ENCODE measurements around the gene SLAMF1.

SLAMF1 gene

DNA sequence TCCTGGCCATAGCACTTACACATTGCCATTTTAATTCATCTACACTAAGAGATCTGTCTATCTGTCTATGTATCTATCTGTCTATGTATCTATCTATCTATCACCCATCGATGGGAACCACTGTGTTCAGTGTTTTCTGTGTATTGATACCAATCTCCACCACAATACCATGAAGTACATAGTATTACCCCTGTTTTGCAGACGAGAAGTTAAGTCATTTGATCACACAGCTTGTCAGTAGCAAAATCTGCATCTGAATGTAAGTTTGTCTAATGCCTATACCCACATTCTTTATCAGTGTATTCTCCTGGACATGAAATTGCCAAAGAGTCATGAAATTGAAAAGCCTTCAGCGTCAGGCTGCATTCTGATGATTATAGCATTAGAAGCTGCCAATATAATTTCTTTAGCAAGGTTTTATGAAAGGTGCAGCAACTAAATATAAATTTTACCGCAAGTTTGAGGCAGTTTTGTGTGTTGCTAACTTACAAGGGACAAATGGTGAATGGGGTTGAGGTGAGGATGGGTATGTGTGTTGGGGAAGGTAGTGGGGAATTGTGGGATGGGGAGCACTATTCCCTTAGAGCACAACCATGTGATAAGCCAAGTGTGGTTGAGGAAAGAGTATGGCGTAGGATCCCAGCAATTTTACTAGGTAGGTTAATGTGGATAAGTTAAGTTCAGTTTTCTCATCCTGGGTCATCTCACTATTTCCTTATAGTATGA is 24.2 kb downstream of the SLAMF1 start:
- DNase-seq: no peak

DNA sequence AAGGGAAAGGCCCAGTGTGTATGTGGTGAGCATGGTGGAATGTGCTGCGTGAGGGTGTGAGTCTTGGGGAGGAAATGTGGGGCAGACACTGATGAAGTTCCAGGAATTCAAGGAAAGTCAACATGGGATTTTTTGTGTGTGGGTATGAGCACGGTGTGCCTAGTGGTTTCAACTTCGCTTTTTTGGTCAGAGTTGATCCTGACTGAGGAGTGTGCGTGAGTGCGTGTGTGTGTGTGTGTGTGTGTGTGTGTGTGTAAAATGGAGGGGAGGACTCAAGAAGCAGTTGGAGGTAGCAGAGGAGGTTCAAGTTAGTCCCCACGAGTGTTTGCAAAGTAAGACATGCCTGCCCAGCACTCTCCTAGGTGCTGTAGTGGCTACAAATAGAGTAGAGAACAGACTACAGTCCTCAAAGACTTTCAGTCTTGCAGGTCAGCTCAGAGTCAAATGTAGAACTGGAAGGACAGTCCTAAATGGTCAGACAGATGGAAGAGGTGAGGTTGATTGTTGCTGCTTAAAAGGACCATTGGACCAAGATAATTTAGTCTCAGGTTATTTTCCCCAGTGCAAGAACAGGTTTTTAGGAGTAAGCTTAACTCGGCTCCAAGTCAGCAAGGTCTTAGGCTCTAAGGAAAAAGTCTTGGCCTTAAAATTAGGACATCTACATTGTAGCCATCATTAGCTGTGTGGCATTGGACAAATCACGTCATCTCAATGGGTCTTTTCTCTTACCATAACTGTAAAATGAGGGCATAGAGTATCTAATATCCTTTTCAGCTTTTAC is 25.0 kb downstream of the SLAMF1 start:
- DNase-seq: peak in 1 of 2 donors; percentile 42

DNA sequence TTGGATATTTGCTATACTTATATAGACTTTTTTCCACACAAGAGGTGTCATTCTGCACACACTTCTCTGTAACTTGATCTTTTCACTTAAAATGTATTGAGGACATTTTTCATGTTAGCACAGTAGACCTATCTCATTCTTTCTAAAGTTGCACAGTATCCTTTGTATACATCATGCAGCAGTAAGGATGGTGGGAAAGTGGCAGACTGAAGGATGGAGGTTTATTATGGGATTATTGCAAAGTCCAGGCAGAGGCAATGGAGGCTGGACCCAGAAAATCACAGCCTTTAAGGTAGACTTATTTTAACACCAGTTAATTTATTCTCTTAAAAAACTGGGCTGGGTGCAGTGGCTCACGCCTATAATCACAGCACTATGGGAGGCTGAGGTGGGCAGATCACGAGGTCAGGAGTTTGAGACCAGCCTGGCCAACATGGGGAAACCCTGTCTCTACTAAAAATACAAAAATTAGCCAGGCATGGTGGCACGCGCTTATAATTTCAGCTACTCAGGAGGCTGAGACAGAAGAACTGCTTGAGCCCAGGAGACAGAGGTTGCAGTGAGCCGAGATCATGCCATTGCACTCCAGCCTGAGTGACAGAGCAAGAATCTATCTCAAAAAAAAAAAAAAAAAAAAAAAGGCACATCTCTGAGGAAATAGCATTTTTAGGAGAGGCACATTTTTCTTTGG is 25.8 kb downstream of the SLAMF1 start:
- DNase-seq: no peak

DNA sequence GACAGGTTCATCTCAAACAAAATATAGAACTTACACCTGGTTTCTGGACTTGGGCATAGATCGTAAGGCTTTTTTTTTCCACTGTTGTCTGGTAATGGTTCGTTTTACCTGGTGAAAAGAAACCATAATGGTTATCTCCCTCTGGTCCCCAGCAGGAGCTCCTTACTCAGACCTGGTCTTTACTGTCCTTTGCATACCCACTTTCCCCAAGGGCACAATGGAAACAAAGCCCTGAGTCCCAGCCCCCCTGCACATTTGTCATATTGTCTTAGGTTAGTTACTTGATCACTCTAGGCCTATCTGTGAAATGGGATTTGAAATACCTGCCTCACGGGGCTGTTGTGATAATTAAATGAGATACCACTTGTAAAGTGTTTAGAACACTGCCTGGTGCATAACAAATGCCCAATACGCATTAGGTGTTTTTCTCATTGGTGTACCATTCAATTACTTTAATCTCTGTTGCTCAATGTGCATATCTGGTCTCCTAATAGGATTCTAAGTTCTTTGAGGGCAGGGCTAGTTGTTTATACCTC is 27.0 kb downstream of the SLAMF1 start:
- DNase-seq: no peak

DNA sequence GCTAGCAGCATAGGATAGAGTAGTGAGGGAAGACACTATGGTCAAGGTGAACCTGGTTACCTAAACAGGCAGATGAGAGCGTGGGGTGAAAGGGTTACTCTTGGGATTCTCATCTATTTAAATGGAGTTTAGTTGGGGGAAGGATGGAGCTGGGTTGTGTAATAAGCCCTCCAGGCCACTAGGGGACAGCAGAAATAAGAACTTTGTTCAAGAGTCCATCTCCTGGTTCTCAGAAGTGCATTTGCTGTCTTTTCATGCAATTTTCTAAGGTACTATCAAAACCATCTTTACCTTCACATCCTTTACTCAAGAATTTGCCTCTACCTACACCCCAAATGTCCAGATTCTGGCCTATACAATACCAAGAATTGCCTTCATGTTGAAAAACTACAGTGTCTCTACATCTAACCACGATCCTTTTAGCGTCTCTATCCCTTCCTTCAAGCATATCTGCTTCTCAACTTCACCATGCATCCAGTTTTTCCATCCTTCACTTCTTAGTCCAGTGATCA is 28.0 kb downstream of the SLAMF1 start:
- DNase-seq: no peak

DNA sequence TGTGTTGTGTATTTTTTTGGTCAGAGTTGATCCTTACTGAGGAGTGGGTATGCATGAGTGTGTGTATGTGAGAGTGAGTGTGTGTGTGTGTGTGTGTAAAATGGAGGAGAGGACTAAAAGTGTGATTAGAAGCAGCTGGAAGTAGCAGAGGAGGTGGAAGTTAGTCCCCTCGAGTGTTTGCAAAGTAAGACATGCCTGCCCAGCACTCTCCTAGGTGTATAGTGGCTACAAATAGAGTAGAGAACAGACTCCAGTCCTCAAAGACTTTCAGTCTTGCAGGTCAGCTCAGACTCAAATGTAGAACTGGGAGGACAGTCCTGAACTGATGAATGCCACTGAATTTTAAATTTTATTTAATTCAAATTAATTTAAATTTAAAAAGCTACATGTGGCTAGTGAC is 28.5 kb downstream of the SLAMF1 start:
- DNase-seq: no peak

DNA sequence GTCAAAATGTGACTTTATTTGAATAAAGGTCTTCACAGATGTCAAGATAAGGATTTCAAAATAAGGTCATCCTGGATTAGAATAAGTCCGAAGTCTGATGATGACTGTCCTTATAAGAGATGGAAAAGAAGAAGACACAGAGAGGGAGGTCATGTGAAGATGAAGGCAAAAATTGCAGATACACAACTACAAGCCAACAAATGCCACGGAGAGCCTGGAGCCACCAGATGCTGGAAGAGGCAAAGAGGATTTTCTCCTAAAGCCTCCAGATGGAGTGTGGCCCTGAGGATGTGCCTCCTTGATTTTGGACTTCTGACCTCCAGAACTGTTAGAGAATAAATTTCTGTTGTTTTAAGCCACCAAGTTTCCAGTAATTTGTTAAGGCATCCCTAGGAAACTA is 31.2 kb downstream of the SLAMF1 start:
- no peak for DNase-seq

DNA sequence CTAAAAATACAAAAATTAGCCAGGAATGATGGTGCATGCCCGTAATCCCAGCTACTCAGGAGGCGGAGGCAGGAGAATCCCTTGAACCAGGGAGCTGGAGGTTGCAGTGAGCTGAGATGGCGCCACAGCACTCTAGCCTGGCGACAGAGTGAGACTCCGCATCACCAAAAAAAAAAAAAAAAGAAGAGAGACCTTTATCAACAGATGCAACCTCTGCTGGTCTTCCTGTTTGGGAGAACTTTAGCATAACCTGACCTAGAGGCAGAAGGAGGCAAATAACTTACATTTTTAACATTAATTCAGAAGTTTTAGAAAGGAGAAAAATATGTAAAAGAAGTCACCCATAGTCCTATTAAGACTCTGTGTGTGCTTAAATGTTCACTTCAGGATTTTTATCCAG is 32.4 kb downstream of the SLAMF1 start:
- DNase-seq: no peak

DNA sequence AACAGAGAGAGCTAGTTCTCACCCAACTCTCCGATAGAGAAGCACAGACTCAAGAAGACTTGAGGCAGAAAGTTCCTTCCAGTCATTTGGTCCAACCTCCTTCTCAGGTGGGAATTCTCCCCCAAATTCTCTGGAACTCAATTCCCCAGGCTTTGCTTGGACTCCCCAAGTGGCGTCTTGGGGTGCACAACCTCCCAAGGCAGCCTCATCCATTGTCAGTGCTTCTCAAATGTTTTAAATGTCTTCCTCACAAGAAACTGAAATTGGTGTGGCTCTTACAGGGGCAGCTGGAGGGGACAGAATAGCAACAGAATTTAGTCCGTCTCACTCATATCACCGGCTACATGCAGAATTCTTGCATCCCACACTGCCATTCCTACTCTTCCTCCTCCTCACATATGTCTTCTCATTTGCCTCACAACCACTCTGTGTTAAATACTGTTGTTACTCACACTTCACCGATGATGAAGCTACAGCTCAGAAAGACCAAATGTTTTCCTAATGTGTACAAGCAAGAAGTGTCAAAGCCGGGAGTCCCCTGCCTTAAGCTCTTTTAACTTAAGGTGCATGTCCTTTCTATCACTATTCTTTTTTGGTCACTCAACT is 34.1 kb downstream of the SLAMF1 start:
- no peak for DNase-seq

DNA sequence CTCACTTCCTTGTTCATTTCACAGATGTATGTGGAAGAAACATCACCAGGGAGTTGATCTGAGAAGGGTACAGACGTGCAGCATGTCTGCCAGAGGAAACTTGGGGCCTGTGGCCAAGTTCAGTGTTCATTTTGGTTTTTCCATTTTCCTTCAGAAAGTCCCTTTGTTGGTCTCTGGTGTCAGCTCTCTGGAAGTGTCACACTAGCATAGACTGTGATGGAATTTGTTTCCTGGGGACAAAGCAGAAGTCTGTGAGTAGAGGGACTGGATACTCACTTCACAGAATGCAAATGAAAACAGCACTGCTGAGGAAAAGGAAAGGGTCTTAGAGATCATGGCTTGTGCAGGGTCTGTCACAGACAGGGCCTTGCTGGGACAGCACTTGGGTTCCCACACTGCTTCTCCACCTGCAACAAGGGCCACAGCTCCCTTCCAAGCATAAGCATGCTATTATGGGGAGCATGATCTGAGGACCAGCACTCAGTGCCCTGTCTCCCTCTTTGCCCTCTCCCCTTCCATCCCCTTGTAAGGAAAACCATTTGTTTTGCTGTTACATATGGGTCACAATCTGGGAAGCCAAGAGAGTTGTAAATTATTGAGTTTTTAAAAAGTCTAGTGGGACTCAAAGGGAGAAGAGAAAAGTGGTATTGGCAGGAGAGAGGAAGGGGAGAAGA is 36.1 kb downstream of the SLAMF1 start:
- no peak for DNase-seq

DNA sequence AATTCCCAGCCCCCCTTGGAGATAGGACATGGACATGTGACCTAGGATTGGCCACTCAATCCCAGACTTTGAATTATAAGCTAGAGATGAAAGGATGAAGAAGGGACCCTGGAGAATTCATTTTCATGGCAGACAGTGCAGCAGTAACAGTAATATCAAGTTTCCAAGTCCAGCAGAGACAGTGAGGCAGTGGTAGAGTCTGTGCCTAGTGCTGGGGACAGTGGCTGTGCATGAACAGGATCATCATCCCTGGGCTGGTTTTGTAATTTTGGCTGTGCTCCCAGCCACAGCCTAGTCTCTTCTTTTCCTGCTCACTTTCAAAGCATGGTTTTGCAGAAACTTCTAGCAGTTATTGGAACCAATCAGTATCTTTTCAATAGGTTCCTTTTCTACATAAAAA is 37.9 kb downstream of the SLAMF1 start:
- DNase-seq: no peak

DNA sequence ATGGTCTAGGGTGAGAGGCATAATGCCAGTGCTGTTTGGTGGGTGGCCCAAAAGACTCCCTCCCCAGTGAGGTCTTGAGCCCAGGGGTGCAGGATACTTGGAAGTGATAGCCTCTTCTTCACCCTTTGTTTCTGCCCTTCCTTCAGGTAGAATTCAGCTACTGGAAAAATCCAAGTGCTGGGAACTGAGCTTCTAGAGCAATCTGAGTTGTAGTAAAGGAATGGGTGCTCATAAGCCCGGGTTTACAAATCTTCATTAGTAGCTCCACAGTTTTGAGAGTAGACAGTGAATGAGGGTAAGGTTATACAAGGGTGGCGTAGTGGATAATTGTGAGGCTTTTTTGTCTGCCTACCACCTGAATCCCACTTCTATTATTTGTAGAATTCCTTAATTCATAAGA is 38.3 kb downstream of the SLAMF1 start:
- no peak for DNase-seq

DNA sequence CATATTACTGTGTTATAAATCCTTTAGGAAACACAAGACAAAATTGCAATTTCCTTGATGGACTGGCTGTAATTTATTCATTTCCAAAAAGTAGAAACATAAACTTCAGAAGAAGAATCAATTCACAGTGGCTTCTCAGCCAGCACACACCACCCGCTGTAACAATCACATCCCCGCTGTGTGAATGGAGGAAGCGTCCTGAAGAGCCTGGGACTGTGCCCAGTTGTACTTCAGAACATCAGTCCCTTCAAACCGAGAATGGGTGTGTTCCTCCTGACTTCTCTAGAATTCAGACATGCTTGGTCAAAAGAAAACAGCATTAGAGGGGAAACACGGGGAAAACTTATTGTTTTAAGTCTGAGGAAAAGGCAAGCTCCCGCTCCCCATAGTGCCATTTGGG is 38.8 kb downstream of the SLAMF1 start:
- DNase-seq: no peak

DNA sequence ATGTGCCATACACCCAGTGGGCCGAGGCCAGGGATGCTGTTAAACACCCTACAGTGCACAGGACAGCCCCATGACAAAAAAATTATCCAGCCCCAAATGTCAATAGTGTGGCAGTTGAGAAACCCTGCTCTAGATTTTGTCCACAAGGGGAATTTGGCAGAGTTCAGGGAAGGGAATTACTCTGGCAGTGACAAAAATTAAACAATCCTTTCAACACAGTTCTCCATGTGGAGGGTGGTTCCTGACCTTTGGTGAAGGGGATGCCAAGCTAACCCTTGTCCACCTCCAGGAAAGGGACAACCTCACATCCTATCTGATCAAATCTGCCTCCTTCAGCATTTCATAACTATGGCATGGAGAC is 39.2 kb downstream of the SLAMF1 start:
- no peak for DNase-seq

DNA sequence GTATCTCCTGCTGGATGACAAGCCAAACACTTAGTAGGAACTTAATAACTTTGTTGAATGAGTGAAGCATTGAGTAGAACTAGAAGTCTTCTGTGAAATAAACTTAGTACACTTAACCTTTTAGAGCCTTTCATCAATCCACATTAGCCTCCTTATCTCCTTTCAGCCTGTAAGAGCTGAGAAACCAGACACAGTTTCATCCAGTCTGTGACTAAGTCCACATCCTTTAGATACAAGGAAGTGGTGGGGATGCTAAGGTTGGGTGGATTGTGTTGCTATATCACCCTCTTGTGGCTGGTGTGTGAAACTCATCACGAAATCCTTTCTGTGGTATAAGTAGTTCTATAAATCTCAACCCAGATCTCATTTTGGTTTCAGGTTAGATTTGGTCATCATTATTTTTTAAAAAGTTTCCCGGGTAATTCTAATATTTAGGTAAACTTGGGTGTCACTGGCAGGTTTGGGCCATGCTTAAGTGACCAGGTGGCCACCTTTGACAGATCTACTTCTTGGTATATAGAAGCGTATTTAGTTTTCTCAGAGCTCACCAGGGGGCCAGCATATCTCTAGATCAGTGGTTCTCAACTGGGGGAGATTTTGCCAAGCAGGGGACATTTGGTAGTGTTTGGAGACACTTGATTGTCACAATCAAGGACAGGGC is 39.7 kb downstream of the SLAMF1 start:
- DNase-seq: peak in 1 of 2 donors; percentile 81

DNA sequence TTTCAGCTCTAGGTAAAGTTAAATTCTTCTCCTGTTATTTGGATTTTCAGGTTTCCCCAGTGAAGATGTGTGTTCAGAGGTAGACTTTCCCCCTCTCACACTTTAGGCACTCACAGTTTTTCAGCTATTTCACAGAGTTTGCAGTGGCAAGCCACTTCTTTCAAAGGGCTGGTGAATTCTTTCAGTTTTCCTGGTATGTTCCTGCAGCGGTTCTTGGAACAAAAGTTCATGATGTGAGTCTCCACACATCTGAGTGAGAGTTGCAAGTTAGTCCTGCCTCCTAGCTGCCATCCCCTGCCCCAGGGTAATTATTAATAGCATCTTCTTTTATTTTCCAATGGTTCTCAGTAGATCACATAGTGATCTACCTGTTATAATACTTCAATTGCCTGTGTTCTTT is 40.2 kb downstream of the SLAMF1 start:
- no peak for DNase-seq

DNA sequence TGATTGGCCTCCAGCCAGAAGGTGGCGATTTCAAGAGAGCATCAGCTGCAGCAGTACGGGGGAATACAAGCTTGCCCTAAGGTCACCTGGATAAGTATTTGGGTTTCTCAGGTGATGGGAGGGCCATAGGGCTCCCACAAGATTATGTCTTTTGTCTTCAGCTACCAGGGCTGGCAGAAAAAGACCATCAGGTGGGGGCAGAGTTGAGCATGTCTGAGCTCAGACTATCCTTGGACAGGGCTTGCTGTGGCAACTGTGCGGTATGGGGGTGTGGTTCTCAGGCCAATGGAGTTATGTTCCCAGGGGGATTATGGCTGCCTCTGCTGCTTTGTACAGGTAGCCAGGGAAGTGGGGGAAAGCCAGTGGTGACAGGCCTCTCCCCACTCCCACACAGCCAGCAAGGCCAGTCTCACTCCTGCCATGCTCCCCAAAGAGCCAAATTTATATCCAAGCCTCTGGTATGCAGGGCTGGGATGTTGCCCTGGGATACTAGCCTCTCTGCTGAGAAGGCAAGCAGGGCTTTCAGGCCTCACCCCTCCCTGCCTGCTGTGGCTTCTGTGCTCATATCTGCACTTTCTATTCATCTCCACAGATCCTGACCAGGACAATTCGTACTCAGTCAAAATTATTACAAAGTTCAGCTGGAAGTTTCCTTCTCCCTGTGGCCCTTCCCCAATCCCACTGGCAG is 40.9 kb downstream of the SLAMF1 start:
- DNase-seq: no peak

DNA sequence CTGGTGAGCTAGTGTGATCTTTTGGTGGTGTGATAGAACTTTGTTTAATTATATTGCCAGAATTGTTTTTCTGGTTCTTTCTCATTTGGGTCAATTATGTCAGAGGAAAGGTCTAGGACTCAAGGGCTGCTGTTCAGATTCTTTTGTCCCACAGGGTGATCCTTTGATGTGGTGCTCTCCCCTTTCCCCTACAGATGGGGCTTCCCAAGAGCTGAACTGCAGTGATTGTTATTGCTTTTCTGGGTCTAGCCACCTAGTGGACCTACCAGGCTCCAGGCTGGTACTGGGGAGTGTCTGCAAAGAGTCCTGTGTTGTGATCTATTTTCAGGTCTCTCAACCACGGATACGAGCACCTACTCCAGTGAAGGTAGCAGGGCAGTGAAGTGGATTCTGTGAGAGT is 41.6 kb downstream of the SLAMF1 start:
- DNase-seq: no peak

DNA sequence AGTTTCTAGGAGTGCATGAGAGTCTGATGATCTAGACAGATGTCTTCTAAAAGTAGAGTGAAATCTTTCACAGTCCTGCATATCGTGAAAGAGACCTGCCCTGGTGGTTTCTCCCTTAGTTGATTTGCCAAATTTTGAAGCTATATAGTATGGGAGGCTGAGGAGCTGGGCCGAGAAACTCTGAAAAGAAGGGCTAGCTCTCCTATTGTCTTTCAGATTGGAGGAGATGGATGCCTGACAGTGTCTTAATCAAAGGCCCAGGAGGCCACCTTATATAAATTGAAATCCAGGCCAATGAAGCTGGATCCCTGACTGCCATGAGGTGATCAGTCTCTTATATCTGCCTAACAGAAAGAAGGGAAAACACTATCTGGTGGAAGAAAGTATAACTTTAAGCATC is 49.1 kb downstream of the SLAMF1 start:
- no peak for DNase-seq

DNA sequence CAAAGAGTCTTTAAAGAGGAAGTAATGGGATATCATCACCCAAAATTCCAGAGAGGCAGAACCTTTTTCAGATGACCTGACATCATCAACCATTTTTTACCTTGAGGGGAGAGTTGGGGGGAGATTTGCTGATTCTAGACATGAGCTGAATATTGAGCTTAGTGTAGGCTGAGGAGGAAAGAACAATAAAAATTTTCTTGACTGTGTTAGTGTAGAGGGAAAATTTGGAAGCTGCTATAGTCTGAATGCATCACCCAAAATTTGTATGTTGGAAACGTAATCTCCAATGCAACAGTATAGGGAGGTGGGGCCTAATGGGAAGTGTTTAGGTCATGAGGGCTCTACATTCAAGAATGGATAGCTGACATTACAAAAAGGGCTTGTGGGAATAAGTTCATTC is 49.8 kb downstream of the SLAMF1 start:
- no peak for DNase-seq

DNA sequence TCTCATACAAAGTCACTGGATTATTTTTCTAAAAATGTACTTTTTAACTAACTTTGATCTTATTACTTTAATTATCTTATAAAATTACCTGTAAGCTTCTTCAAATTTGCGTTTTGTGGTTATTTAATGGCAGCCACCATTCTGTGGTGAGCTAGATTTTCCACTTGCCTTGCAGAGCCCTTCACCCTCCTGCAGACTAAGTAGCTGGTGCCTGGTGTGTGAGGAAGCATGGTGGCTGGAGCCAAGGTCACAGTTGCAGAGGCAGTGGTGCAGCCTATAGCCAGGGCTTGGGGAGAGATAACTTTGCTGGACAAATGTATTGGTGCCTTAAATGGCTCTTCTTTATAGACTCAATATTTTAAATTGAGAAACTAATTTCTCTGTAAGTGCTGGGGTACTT is 56.4 kb downstream of the SLAMF1 start:
- no peak for DNase-seq
